Spleen (tissue), 7 donors: Measurements from ENCODE around the gene SRGAP1.
"Not testable (repeated sequence)": the region's sequence is repeated elsewhere in the genome, so short reads cannot be mapped to it uniquely, and the experiment has no call there.

ENCODE experiments used
- POLR2A ChIP-seq, 3 donors: fragments of 450-650 bp; IDR thresholded peaks; one replicate each; pipeline ENCODE4 v1.5.1; 2017; ENCODE audit warnings: antibody characterized with exemption in 3 of 3, mild to moderate bottlenecking in 1 of 3
- POLR2AphosphoS5 ChIP-seq, 3 donors: sonication (generic); formaldehyde crosslinking; IDR thresholded peaks; one replicate each; pipeline ENCODE4 v1.5.1; 2017; ENCODE audit warnings: antibody characterized with exemption in 3 of 3
- TF ChIP-seq, protein P1 (sequence below), 11 experiments: fragments of 200-600 bp in 7 of 11; fragments of 450-650 bp in 4 of 11; sonication (generic) in 4 of 11; IDR thresholded peaks in 8 of 11; conservative IDR thresholded peaks in 3 of 11; 1 replicate in 7 of 11; 2 replicates in 4 of 11; pipeline versions ENCODE4 v1.4.0 to v1.8.0; 2016 to 2021; ENCODE audit warnings: antibody characterized with exemption in 11 of 11, inconsistent platforms in 4 of 11, mild to moderate bottlenecking in 1 of 11
- donor health status: DM: no; HTN: no; CAD: no; lungs with moderate emphysema.
- donor health status: DM: no; HTN: no; CAD: no.
- donor health status: DM: no; HTN: no; CAD: no.

GRCh38 chr12:64131456-64131855 lies 287.0 kb downstream of the SRGAP1 start:
- not testable (repeated sequence) for TF ChIP-seq POLR2AphosphoS5, POLR2A (IDR thresholded peaks at IDR 0.05)
- TF ChIP-seq, protein P1, sequence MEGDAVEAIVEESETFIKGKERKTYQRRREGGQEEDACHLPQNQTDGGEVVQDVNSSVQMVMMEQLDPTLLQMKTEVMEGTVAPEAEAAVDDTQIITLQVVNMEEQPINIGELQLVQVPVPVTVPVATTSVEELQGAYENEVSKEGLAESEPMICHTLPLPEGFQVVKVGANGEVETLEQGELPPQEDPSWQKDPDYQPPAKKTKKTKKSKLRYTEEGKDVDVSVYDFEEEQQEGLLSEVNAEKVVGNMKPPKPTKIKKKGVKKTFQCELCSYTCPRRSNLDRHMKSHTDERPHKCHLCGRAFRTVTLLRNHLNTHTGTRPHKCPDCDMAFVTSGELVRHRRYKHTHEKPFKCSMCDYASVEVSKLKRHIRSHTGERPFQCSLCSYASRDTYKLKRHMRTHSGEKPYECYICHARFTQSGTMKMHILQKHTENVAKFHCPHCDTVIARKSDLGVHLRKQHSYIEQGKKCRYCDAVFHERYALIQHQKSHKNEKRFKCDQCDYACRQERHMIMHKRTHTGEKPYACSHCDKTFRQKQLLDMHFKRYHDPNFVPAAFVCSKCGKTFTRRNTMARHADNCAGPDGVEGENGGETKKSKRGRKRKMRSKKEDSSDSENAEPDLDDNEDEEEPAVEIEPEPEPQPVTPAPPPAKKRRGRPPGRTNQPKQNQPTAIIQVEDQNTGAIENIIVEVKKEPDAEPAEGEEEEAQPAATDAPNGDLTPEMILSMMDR (IDR thresholded peaks at IDR 0.05 in 8 of 11, conservative IDR thresholded peaks at IDR 0.05 in 3 of 11): not testable (repeated sequence)
